ENCODE data around the gene ASTN2.

Gene ASTN2

GRCh38 chr9:116953271-116953670, 461.6 kb downstream of the ASTN2 start:
- H3K9me2 ChIP-seq (ENCODE audit: low read depth, low read length): no peaks in the 10 kb centered on the region
- no peak overlapping the region for H2AFZ ChIP-seq (ENCODE audit: low read length)
- H3K79me2 ChIP-seq (ENCODE audit: insufficient read depth, low read length): no peaks in the 10 kb centered on the region
- H3K4me3 ChIP-seq (ENCODE audit: low read depth, low read length, poor library complexity, severe bottlenecking): no peak overlapping the region
- no peaks in the 10 kb centered on the region for H3K9me3 ChIP-seq (ENCODE audit: low read length)
- TF ChIP-seq CTCF (IDR thresholded peaks at IDR 0.05; ENCODE audit: low read length) (no peak), EZH2 (IDR thresholded peaks at IDR 0.05; ENCODE audit: borderline replicate concordance, low read length) (no peak)
- no peaks in the 10 kb centered on the region for H4K20me1 ChIP-seq (ENCODE audit: insufficient read depth, low read length)
- no peak overlapping the region for H3K4me2 ChIP-seq (ENCODE audit: low read length)
- no peaks in the 10 kb centered on the region for H3K4me1 ChIP-seq (ENCODE audit: insufficient read depth, low read length, severe bottlenecking)
- H3K36me3 ChIP-seq (ENCODE audit: insufficient read depth, low read length): no peaks in the 10 kb centered on the region
- H3K27me3 ChIP-seq (ENCODE audit: insufficient read depth, low read length): no peaks in the 10 kb centered on the region
- H3K27ac ChIP-seq (ENCODE audit: low read depth, low read length, poor library complexity, severe bottlenecking): no peak overlapping the region
- no peaks in the 10 kb centered on the region for H3F3A ChIP-seq (ENCODE audit: insufficient read depth, low read length)
- H3K9ac ChIP-seq (ENCODE audit: low read length): no peak overlapping the region

- TF ChIP-seq CTCF (IDR thresholded peaks at IDR 0.05; ENCODE audit: low read length) (no peak), EZH2 (IDR thresholded peaks at IDR 0.05; ENCODE audit: borderline replicate concordance, low read length) (no peak)
Measured at GRCh38 chr9:116952436-116952810, 462.4 kb downstream of the ASTN2 start.

GRCh38 chr9:116951588-116952435, 463.0 kb downstream of the ASTN2 start:
- no peak overlapping the region for H3K4me3 ChIP-seq (ENCODE audit: low read depth, low read length, poor library complexity, severe bottlenecking)
- no peak overlapping the region for H3K27ac ChIP-seq (ENCODE audit: low read depth, low read length, poor library complexity, severe bottlenecking)
- no peak overlapping the region for H3K9ac ChIP-seq (ENCODE audit: low read length)
- H3K9me2 ChIP-seq (ENCODE audit: low read depth, low read length): no peaks in the 10 kb centered on the region
- TF ChIP-seq EZH2 (IDR thresholded peaks at IDR 0.05; ENCODE audit: borderline replicate concordance, low read length) (no peak), CTCF (IDR thresholded peaks at IDR 0.05; ENCODE audit: low read length) (no peak)
- no peaks in the 10 kb centered on the region for H3K79me2 ChIP-seq (ENCODE audit: insufficient read depth, low read length)
- no peaks in the 10 kb centered on the region for H3K4me1 ChIP-seq (ENCODE audit: insufficient read depth, low read length, severe bottlenecking)
- H2AFZ ChIP-seq (ENCODE audit: low read length): no peak overlapping the region
- H3K27me3 ChIP-seq (ENCODE audit: insufficient read depth, low read length): no peaks in the 10 kb centered on the region
- H3K36me3 ChIP-seq (ENCODE audit: insufficient read depth, low read length): no peaks in the 10 kb centered on the region
- no peaks in the 10 kb centered on the region for H3F3A ChIP-seq (ENCODE audit: insufficient read depth, low read length)
- no peaks in the 10 kb centered on the region for H3K9me3 ChIP-seq (ENCODE audit: low read length)
- H4K20me1 ChIP-seq (ENCODE audit: insufficient read depth, low read length): no peaks in the 10 kb centered on the region
- H3K4me2 ChIP-seq (ENCODE audit: low read length): no peak overlapping the region

More at GRCh38 chr9:116952436-116952810, 462.4 kb downstream of the ASTN2 start:
- H3K79me2 ChIP-seq (ENCODE audit: insufficient read depth, low read length): no peaks in the 10 kb centered on the region
- no peaks in the 10 kb centered on the region for H3K36me3 ChIP-seq (ENCODE audit: insufficient read depth, low read length)
- H3K9ac ChIP-seq (ENCODE audit: low read length): no peak overlapping the region
- H3K4me1 ChIP-seq (ENCODE audit: insufficient read depth, low read length, severe bottlenecking): no peaks in the 10 kb centered on the region
- no peak overlapping the region for H2AFZ ChIP-seq (ENCODE audit: low read length)
- no peak overlapping the region for H3K27ac ChIP-seq (ENCODE audit: low read depth, low read length, poor library complexity, severe bottlenecking)
- H3K4me2 ChIP-seq (ENCODE audit: low read length): no peak overlapping the region
- no peak overlapping the region for H3K4me3 ChIP-seq (ENCODE audit: low read depth, low read length, poor library complexity, severe bottlenecking)
- H3K9me3 ChIP-seq (ENCODE audit: low read length): no peaks in the 10 kb centered on the region
- no peaks in the 10 kb centered on the region for H3K27me3 ChIP-seq (ENCODE audit: insufficient read depth, low read length)
- H3K9me2 ChIP-seq (ENCODE audit: low read depth, low read length): no peaks in the 10 kb centered on the region
- no peaks in the 10 kb centered on the region for H4K20me1 ChIP-seq (ENCODE audit: insufficient read depth, low read length)
- no peaks in the 10 kb centered on the region for H3F3A ChIP-seq (ENCODE audit: insufficient read depth, low read length)

Measured in OCI-LY1 (cell line).